Cardiac muscle cell (in vitro differentiated cells and primary cell): Measurements from ENCODE around the gene S100A4. TPM values are rescaled to one million over a fixed set of nuclear protein-coding genes. Genes with fewer than 3 reads are reported as not detected.

Experiments
- DNase-seq, 2 donors: peaks; one replicate each; pipeline versions ENCODE4 v3.0.0 to v3.0.0-alpha.2; 2010 to 2017; ENCODE audit warnings: low read depth in 1 of 2, low spot score in 1 of 2
- H3K27ac ChIP-seq: fragments of 200-600 bp; sonication (generic); 2 replicates; pipeline ENCODE4 v1.5.1; 2016
- H3K27me3 ChIP-seq: fragments of 200-600 bp; sonication (generic); 2 replicates; pipeline ENCODE4 v1.6.0; 2016; ENCODE audit warnings: control low read depth
- H3K36me3 ChIP-seq: fragments of 200-600 bp; sonication (generic); 2 replicates; pipeline ENCODE4 v1.5.1; 2016; ENCODE audit warnings: control low read depth
- H3K4me1 ChIP-seq: fragments of 200-600 bp; sonication (generic); 2 replicates; pipeline ENCODE4 v1.8.1; 2017; ENCODE audit warnings: low read depth, mild to moderate bottlenecking, mixed run types
- H3K4me3 ChIP-seq: fragments of 200-600 bp; sonication (generic); 2 replicates; pipeline ENCODE4 v1.5.1; 2016; ENCODE audit warnings: mild to moderate bottlenecking
- H3K9me3 ChIP-seq: fragments of 200-600 bp; sonication (generic); 2 replicates; pipeline ENCODE4 v1.5.1; 2017; ENCODE audit warnings: low read depth, mild to moderate bottlenecking, control low read depth
- polyA plus RNA-seq: library from polyadenylated mRNA; unstranded; fragments of >200 nt; fragmentation: Nextera tagmentation; extraction: Ambion mirVana; gene quantifications from 2 replicates; pipeline ENCODE4 v1.2.1, GENCODE V29; 2016
- total RNA-seq: library from RNA; depleted of rRNA; stranded (reverse); fragments of >200 nt; gene quantifications from 2 replicates; pipeline ENCODE4 v1.2.3, GENCODE V29; 2016
- TF ChIP-seq, protein P1 (sequence below): IDR thresholded peaks from 2 replicates; pipeline ENCODE4 v1.5.1; 2012; ENCODE audit warnings: low read depth, mild to moderate bottlenecking, low read length

The S100A4 gene
- total and polyA plus RNA-seq, 2 experiments from 2014 or later: 89.4 to 133 TPM

DNA sequence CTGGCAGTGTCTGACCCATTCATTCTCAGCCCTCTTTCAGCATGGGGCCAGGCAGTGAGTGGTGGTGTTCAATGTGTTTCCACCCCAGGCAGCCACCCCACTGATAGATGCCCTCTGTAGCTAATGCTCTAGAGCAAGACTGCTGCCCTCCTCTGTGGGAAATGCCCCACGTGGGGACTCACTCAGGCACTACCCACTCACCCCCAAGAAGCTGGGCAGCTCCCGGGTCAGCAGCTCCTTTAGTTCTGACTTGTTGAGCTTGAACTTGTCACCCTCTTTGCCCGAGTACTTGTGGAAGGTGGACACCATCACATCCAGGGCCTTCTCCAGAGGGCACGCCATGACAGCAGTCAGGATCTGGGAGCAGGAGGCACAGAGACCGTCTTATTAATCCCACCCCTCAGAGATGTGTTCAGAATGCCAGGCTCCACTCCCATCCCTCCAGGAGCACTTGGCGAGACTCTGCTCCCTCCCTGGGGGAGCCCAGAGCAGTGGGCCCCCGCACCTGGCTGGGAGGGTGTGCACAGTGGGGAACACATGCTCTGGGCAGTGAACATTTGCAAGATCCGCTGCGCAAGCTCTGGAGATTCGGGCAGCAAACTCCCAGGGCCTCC lies 1.0 kb downstream of the S100A4 start:
- H3K4me3 ChIP-seq: no peak overlapping the region

DNA sequence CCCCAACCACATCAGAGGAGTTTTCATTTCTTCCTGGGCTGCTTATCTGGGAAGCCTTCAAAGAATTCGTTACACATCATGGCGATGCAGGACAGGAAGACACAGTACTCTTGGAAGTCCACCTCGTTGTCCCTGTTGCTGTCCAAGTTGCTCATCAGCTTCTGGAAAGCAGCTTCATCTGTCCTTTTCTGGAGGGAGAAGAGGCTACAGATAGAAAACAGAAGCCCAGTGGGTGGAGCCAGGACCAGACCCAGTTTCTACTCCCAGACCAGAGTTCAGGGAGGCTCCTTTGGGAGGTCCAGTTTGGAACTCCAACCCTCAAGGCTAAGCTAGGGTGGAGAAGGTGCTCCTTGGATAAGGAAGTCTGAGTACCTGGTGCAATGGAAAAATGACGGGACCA lies 1.9 kb downstream of the S100A4 start:
- Histone ChIP-seq H3K4me1 (peaks cover 24% of the 10 kb centered on the region), H3K9me3 (no peaks in the 10 kb centered on the region), H3K4me3 (no peak overlapping the region), H3K36me3 (no peaks in the 10 kb centered on the region), H3K27me3 (no peaks in the 10 kb centered on the region), H3K27ac (no peak overlapping the region)
- no peak for DNase-seq
- TF ChIP-seq, protein P1, sequence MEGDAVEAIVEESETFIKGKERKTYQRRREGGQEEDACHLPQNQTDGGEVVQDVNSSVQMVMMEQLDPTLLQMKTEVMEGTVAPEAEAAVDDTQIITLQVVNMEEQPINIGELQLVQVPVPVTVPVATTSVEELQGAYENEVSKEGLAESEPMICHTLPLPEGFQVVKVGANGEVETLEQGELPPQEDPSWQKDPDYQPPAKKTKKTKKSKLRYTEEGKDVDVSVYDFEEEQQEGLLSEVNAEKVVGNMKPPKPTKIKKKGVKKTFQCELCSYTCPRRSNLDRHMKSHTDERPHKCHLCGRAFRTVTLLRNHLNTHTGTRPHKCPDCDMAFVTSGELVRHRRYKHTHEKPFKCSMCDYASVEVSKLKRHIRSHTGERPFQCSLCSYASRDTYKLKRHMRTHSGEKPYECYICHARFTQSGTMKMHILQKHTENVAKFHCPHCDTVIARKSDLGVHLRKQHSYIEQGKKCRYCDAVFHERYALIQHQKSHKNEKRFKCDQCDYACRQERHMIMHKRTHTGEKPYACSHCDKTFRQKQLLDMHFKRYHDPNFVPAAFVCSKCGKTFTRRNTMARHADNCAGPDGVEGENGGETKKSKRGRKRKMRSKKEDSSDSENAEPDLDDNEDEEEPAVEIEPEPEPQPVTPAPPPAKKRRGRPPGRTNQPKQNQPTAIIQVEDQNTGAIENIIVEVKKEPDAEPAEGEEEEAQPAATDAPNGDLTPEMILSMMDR: no peak

More for the DNA sequence above, 1.0 kb downstream of the S100A4 start:
- TF ChIP-seq, protein P1: no peak
- no peak for DNase-seq
- H3K4me1 ChIP-seq: peaks cover 24% of the 10 kb centered on the region
- H3K27me3 ChIP-seq: no peaks in the 10 kb centered on the region
- peak overlapping the region; percentile 89 for H3K27ac ChIP-seq
- H3K9me3 ChIP-seq: no peaks in the 10 kb centered on the region
- H3K36me3 ChIP-seq: no peaks in the 10 kb centered on the region

DNA sequence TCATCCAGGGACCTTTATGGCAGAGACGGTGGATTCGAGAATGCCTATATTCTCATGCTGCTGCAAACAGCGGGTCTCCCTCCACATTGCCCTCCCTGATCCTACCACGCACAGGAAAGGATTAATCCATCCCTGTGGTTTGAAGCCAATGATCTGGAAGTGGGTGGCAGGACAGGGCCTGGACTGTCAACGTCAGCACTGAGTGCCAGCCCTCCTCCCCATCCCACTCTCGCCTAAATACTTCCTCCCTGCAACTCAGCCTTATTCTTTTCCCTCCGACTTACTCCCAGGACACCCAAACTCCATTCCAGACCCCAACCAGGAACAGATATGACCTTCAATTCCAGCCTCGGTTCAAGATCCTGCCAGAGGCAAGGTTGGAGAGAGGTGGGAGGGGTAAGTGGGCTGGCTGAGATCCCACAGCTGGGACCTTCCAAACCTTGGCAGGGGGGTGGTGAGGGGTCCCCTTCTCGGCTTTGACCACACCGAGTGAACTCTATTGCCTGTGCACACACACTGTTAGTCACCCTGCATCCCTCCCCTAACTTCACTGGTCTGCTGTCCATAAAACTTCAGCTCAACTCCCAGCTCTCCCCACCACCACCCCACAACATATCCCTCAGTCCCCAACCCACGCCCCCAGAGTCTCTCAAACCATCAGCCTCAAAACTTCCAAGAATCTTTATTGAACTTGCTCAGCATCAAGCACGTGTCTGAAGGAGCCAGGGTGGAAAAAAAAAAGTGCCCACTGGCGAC lies 2.5 kb downstream of the S100A4 start:
- Histone ChIP-seq H3K36me3 (no peaks in the 10 kb centered on the region), H3K4me1 (peaks cover 28% of the 10 kb centered on the region), H3K9me3 (no peaks in the 10 kb centered on the region), H3K27ac (no peak overlapping the region), H3K4me3 (no peak overlapping the region), H3K27me3 (no peaks in the 10 kb centered on the region)
- DNase-seq: no peak
- TF ChIP-seq, protein P1: no peak

DNA sequence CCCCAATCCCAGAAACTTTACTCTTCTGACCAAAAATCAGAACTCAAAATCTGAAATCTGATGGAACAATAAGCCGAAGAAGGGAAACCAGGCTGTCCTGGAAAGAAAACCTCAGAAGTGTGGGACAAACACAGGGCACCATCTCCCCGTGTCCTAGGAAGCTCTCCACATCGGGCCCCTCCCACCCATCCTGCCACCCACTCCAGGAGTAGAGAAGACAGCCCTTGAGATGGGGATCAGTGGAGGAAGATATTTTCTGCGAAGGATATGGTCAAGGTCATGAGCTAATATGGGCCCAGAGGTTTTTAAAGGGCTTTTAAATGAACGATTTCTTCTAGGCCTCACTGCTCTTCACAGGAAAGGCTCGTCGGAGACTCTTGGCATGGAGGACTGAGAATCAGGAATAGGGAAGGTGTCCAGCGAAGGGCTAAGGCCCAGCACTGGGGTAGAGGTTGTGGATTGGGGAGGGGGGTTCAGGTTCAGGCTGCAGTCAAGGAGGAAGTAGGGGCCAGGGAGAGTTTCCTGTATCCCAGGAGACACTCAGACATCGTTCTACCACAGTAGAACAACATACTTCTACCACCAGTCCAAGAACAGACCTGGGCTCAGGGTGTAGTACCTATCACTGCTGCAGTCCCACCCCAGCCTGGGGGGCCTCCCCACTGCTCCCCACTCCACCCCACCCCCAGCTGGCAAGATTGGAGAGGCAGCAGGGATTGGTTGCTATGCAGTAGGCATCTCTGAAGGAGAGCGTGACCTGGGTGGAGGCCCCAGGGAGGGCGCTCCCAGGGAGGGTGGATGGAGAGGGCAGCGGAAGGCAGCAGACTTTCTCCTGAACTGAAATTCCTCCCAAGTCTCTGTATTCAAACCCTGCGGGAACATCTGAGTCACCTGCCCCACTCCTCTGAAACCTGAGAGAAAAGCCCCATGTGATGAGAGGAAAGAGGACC lies 3.7 kb downstream of the S100A4 start:
- Histone ChIP-seq H3K4me3 (no peak overlapping the region), H3K27me3 (no peaks in the 10 kb centered on the region), H3K4me1 (peaks cover 24% of the 10 kb centered on the region), H3K27ac (no peak overlapping the region), H3K9me3 (no peaks in the 10 kb centered on the region), H3K36me3 (no peaks in the 10 kb centered on the region)
- no peak for DNase-seq
- TF ChIP-seq, protein P1: no peak
